Prostate gland (tissue), 2 donors: Measurements from ENCODE around the gene HOATZ. TPM values are rescaled to one million over a fixed set of nuclear protein-coding genes. Genes with fewer than 3 reads are reported as not detected.
A peak's percentile ranks its signal among the peaks of the same experiment; 100 is the strongest.

Experiments used
- DNase-seq: peaks from one replicate; pipeline ENCODE4 v3.0.0-alpha.2; 2019; ENCODE audit warnings: low spot score
- H3K27ac ChIP-seq, 2 donors: fragments of 200-600 bp; sonication (generic); 2 replicates each; pipeline ENCODE4 v1.5.1; 2017 to 2019
- H3K27me3 ChIP-seq: fragments of 200-600 bp; sonication (generic); replicated peaks from 2 replicates; pipeline ENCODE4 v1.5.1; 2019; ENCODE audit not compliant: insufficient read depth
- H3K36me3 ChIP-seq, 2 donors: fragments of 200-600 bp; sonication (generic); 1 replicate in 1 of 2; 2 replicates in 1 of 2; pipeline versions ENCODE4 v1.5.1 to v1.8.1; 2017 to 2019
- H3K4me1 ChIP-seq: fragments of 200-600 bp; sonication (generic); replicated peaks from 2 replicates; pipeline ENCODE4 v1.5.1; 2019
- H3K4me3 ChIP-seq, 2 donors: fragments of 200-600 bp; sonication (generic); 2 replicates each; pipeline ENCODE4 v1.5.1; 2017 to 2019
- H3K9me3 ChIP-seq: fragments of 200-600 bp; sonication (generic); 2 replicates; pipeline ENCODE4 v1.5.1; 2017
- POLR2A ChIP-seq: fragments of 450-650 bp; IDR thresholded peaks from one replicate; pipeline ENCODE4 v1.6.1; 2016; ENCODE audit warnings: antibody characterized with exemption, mild to moderate bottlenecking
- POLR2AphosphoS5 ChIP-seq: sonication (generic); formaldehyde crosslinking; IDR thresholded peaks from one replicate; pipeline ENCODE4 v1.6.1; 2017; ENCODE audit warnings: antibody characterized with exemption
- WGBS: methylation state at CpG from one replicate; pipeline ENCODE4 v1.1.5; 2018; 5-methylcytosine and 5-hydroxymethylcytosine counted together
- intact Hi-C: fragments of 100-400 bp; cut with DNase I; formaldehyde crosslinking; loops from one replicate; pipeline ENCODE4 v1.14.2; 2022
- total RNA-seq, 2 donors: library from RNA; depleted of rRNA; stranded (reverse); fragments of >200 nt; gene quantifications; one replicate each; pipeline ENCODE4 v1.1.0, GENCODE V29; 2016
- TF ChIP-seq, protein P1 (sequence below), 4 experiments: fragments of 200-600 bp in 2 of 4; fragments of 450-650 bp in 2 of 4; sonication (generic) in 2 of 4; IDR thresholded peaks; 1 replicate in 3 of 4; 2 replicates in 1 of 4; pipeline ENCODE4 v1.5.1; 2016 to 2019; ENCODE audit warnings: antibody characterized with exemption in 4 of 4, mild to moderate bottlenecking in 2 of 4, moderate library complexity in 2 of 4

HOATZ gene
- total RNA-seq, 2 donors from 2014 or later: 1.0 TPM; not detected in 1

- Histone ChIP-seq H3K27me3 (no peaks in the 10 kb centered on the region), H3K36me3 (no peaks in the 10 kb centered on the region), H3K4me1 (no peaks in the 10 kb centered on the region), H3K27ac (no peak overlapping the region), H3K9me3 (no peaks in the 10 kb centered on the region), H3K4me3 (no peak overlapping the region)
- intact Hi-C loops: no loop called here
- DNase-seq: no peak
- TF ChIP-seq POLR2AphosphoS5: no peak
- TF ChIP-seq, protein P1, sequence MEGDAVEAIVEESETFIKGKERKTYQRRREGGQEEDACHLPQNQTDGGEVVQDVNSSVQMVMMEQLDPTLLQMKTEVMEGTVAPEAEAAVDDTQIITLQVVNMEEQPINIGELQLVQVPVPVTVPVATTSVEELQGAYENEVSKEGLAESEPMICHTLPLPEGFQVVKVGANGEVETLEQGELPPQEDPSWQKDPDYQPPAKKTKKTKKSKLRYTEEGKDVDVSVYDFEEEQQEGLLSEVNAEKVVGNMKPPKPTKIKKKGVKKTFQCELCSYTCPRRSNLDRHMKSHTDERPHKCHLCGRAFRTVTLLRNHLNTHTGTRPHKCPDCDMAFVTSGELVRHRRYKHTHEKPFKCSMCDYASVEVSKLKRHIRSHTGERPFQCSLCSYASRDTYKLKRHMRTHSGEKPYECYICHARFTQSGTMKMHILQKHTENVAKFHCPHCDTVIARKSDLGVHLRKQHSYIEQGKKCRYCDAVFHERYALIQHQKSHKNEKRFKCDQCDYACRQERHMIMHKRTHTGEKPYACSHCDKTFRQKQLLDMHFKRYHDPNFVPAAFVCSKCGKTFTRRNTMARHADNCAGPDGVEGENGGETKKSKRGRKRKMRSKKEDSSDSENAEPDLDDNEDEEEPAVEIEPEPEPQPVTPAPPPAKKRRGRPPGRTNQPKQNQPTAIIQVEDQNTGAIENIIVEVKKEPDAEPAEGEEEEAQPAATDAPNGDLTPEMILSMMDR (IDR thresholded peaks at IDR 0.05): no peak
- TF ChIP-seq POLR2A: no peak
Measured at GRCh38 chr11:111474432-111474831, 40.1 kb upstream of the HOATZ start.

- 33% methylated on average over 2 of the region's 2 CpGs for WGBS
- intact Hi-C loops: no loop called here
- TF ChIP-seq POLR2AphosphoS5: no peak
- TF ChIP-seq, protein P1 (IDR thresholded peaks at IDR 0.05): no peak
- TF ChIP-seq POLR2A: no peak
- Histone ChIP-seq H3K27me3 (no peaks in the 10 kb centered on the region), H3K4me3 (no peak overlapping the region), H3K9me3 (no peaks in the 10 kb centered on the region), H3K36me3 (no peaks in the 10 kb centered on the region), H3K27ac (no peak overlapping the region), H3K4me1 (no peaks in the 10 kb centered on the region)
- no peak for DNase-seq
Measured at GRCh38 chr11:111476366-111476765, 38.2 kb upstream of the HOATZ start.

- DNase-seq: no peak
- Histone ChIP-seq H3K4me3 (no peak overlapping the region), H3K27me3 (no peaks in the 10 kb centered on the region), H3K36me3 (no peaks in the 10 kb centered on the region), H3K9me3 (no peaks in the 10 kb centered on the region), H3K4me1 (no peaks in the 10 kb centered on the region), H3K27ac (no peak overlapping the region)
- intact Hi-C loops: no loop called here
- TF ChIP-seq, protein P1 (IDR thresholded peaks at IDR 0.05): no peak
- TF ChIP-seq POLR2A (no peak), POLR2AphosphoS5 (no peak)
- WGBS: 45% methylated on average over 3 of the region's 3 CpGs
Measured at GRCh38 chr11:111476956-111477355, 37.6 kb upstream of the HOATZ start.

DNA sequence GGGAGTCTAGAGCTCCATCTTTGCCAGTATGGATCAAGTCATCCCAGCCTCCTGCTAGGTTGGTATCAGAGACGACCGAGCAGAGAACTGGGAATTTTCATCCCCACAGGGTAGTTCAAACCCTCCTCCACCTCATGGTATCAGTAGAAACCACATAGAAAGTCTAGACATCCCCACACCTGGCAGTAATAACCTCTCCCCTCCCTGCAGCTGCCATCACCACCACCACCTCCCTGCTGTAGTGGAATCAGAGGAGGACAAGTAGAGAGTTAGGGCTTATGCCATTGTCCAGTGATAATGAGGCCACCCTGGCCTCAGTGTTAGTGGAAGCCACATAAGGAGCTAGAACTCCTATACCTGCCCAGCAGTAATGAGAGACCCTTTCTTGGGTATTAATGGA, 36.7 kb upstream of the HOATZ start:
- TF ChIP-seq, protein P1 (IDR thresholded peaks at IDR 0.05): no peak
- TF ChIP-seq POLR2AphosphoS5: no peak
- TF ChIP-seq POLR2A: no peak
- DNase-seq: no peak
- H3K27ac ChIP-seq: no peak overlapping the region
- intact Hi-C loops: no loop called here
- no peaks in the 10 kb centered on the region for H3K4me1 ChIP-seq
- H3K9me3 ChIP-seq: no peaks in the 10 kb centered on the region
- H3K4me3 ChIP-seq: no peak overlapping the region
- 88% methylated on average over 2 of the region's 2 CpGs for WGBS
- no peaks in the 10 kb centered on the region for H3K27me3 ChIP-seq
- H3K36me3 ChIP-seq: no peaks in the 10 kb centered on the region

GRCh38 chr11:111479666-111480065, 34.9 kb upstream of the HOATZ start:
- no peak for TF ChIP-seq POLR2AphosphoS5
- TF ChIP-seq, protein P1 (IDR thresholded peaks at IDR 0.05): peak in 1 of 4 experiments; percentile 44

More at GRCh38 chr11:111479666-111480065, 34.9 kb upstream of the HOATZ start:
- DNase-seq: no peak
- no peak overlapping the region for H3K27ac ChIP-seq
- H3K4me3 ChIP-seq: no peak overlapping the region
- intact Hi-C loops: no loop called here
- no peaks in the 10 kb centered on the region for H3K36me3 ChIP-seq
- WGBS: 97% methylated on average over 1 of the region's 1 CpG
- H3K27me3 ChIP-seq: no peaks in the 10 kb centered on the region
- H3K4me1 ChIP-seq: no peaks in the 10 kb centered on the region
- H3K9me3 ChIP-seq: no peaks in the 10 kb centered on the region
